H7 (cell line): ENCODE measurements around the gene KCNQ2. TPM values are rescaled to one million over a fixed set of nuclear protein-coding genes. Genes with fewer than 3 reads are reported as not detected.

Experiments used
- DNase-seq: peaks from one replicate; pipeline ENCODE4 v3.0.0; 2012
- H3K27me3 ChIP-seq: 2 replicates; pipeline ENCODE4 v1.6.0; 2011; ENCODE audit warnings: mild to moderate bottlenecking, low read length; ENCODE audit not compliant: control insufficient read depth, insufficient read depth
- H3K36me3 ChIP-seq: replicated peaks from 2 replicates; pipeline ENCODE4 v1.5.1; 2011; ENCODE audit warnings: low read length; ENCODE audit not compliant: control insufficient read depth, insufficient read depth
- H3K4me3 ChIP-seq: 2 replicates; pipeline ENCODE4 v1.5.1; 2011; ENCODE audit warnings: low read depth, mild to moderate bottlenecking, control low read depth, low read length, moderate library complexity; ENCODE audit not compliant: insufficient read depth
- total RNA-seq: library from RNA; depleted of rRNA; stranded (reverse); fragments of >200 nt; shearing (Covaris generic); gene quantifications from 2 replicates; pipeline ENCODE4 v1.2.3, GENCODE V29; 2014

Gene KCNQ2
- total RNA-seq, 1 experiment from 2014 or later: 129 TPM

GRCh38 chr20:63413963-63414684 is 58.3 kb downstream of the KCNQ2 start:
- H3K36me3 ChIP-seq: no peaks in the 10 kb centered on the region
- H3K4me3 ChIP-seq: no peak overlapping the region
- no peak for DNase-seq
- H3K27me3 ChIP-seq: no peaks in the 10 kb centered on the region

GRCh38 chr20:63413323-63413722 is 59.1 kb downstream of the KCNQ2 start:
- no peak overlapping the region for H3K4me3 ChIP-seq
- no peaks in the 10 kb centered on the region for H3K27me3 ChIP-seq
- DNase-seq: no peak
- H3K36me3 ChIP-seq: no peaks in the 10 kb centered on the region

- DNase-seq: no peak
- Histone ChIP-seq H3K27me3 (no peaks in the 10 kb centered on the region), H3K4me3 (no peak overlapping the region), H3K36me3 (no peaks in the 10 kb centered on the region)
Measured at GRCh38 chr20:63412889-63413288, 59.6 kb downstream of the KCNQ2 start.

GRCh38 chr20:63411898-63412631 is 60.4 kb downstream of the KCNQ2 start:
- Histone ChIP-seq H3K27me3 (no peaks in the 10 kb centered on the region), H3K36me3 (no peaks in the 10 kb centered on the region), H3K4me3 (no peak overlapping the region)
- no peak for DNase-seq

- Histone ChIP-seq H3K27me3 (no peaks in the 10 kb centered on the region), H3K4me3 (no peak overlapping the region), H3K36me3 (no peaks in the 10 kb centered on the region)
- DNase-seq: no peak
Measured at GRCh38 chr20:63411151-63411897, 61.1 kb downstream of the KCNQ2 start.

GRCh38 chr20:63409834-63410435 is 62.5 kb downstream of the KCNQ2 start:
- Histone ChIP-seq H3K27me3 (no peaks in the 10 kb centered on the region), H3K4me3 (no peak overlapping the region), H3K36me3 (no peaks in the 10 kb centered on the region)
- DNase-seq: peak; percentile 96

- no peaks in the 10 kb centered on the region for H3K27me3 ChIP-seq
- no peak overlapping the region for H3K4me3 ChIP-seq
- DNase-seq: peak; percentile 92
- no peaks in the 10 kb centered on the region for H3K36me3 ChIP-seq
Measured at GRCh38 chr20:63409066-63409833, 63.2 kb downstream of the KCNQ2 start.

GRCh38 chr20:63408684-63409046 is 63.8 kb downstream of the KCNQ2 start:
- Histone ChIP-seq H3K4me3 (no peak overlapping the region), H3K36me3 (no peaks in the 10 kb centered on the region), H3K27me3 (no peaks in the 10 kb centered on the region)
- no peak for DNase-seq

GRCh38 chr20:63407928-63408683 is 64.3 kb downstream of the KCNQ2 start:
- H3K36me3 ChIP-seq: no peaks in the 10 kb centered on the region
- DNase-seq: no peak
- H3K4me3 ChIP-seq: no peak overlapping the region
- H3K27me3 ChIP-seq: no peaks in the 10 kb centered on the region

- no peaks in the 10 kb centered on the region for H3K36me3 ChIP-seq
- no peak overlapping the region for H3K4me3 ChIP-seq
- H3K27me3 ChIP-seq: no peaks in the 10 kb centered on the region
- DNase-seq: no peak
Measured at GRCh38 chr20:63406617-63407245, 65.7 kb downstream of the KCNQ2 start.

- DNase-seq: no peak
- no peak overlapping the region for H3K4me3 ChIP-seq
- no peaks in the 10 kb centered on the region for H3K36me3 ChIP-seq
- no peaks in the 10 kb centered on the region for H3K27me3 ChIP-seq
Measured at GRCh38 chr20:63406011-63406410, 66.4 kb downstream of the KCNQ2 start.

GRCh38 chr20:63405102-63405730 is 67.2 kb downstream of the KCNQ2 start:
- no peak for DNase-seq

More at GRCh38 chr20:63405102-63405730, 67.2 kb downstream of the KCNQ2 start:
- Histone ChIP-seq H3K4me3 (no peak overlapping the region), H3K36me3 (no peaks in the 10 kb centered on the region), H3K27me3 (no peaks in the 10 kb centered on the region)
